Subcutaneous adipose tissue (tissue), 4 donors: Measurements from ENCODE around the gene NXN. TPM values are rescaled to one million over a fixed set of nuclear protein-coding genes. Genes with fewer than 3 reads are reported as not detected.

Experiments used
- CTCF ChIP-seq: fragments of 450-650 bp; IDR thresholded peaks from one replicate; pipeline ENCODE4 v1.5.1; 2016; ENCODE audit warnings: low read depth, mild to moderate bottlenecking, control low read depth, antibody characterized with exemption, moderate library complexity
- total RNA-seq, 4 donors: library from RNA; depleted of rRNA; stranded (reverse); fragments of >200 nt; gene quantifications; one replicate each; pipeline ENCODE4 v1.1.0, GENCODE V29; 2016

The NXN gene
- total RNA-seq, 4 donors from 2014 or later: 2.9 to 24.3 (median 7.4) TPM

GRCh38 chr17:799261-799660, 180.3 kb downstream of the NXN start:
- TF ChIP-seq CTCF: no peak

DNA sequence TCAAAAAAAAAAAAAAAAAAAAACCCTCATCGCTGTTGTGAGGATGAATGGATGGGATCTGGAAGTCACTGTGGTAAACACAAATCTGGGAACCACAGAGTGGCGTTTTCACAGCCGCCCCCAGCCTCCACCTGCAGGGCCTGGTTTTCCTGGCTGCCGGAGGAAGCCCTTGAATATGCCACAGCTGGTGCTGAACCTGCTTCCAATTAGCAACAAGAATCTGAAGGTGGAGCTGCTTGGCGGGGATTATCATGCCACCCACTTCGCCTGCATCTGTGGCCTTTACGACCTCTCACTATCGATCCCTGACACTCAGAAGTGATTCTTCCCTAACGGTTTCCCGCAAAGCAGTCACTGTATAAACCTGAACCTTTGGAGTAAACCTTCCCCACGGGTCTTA, 181.3 kb downstream of the NXN start:
- no peak for TF ChIP-seq CTCF

- TF ChIP-seq CTCF: no peak
Measured at GRCh38 chr17:797236-797840, 182.2 kb downstream of the NXN start.

GRCh38 chr17:796609-797008, 183.0 kb downstream of the NXN start:
- TF ChIP-seq CTCF: no peak

DNA sequence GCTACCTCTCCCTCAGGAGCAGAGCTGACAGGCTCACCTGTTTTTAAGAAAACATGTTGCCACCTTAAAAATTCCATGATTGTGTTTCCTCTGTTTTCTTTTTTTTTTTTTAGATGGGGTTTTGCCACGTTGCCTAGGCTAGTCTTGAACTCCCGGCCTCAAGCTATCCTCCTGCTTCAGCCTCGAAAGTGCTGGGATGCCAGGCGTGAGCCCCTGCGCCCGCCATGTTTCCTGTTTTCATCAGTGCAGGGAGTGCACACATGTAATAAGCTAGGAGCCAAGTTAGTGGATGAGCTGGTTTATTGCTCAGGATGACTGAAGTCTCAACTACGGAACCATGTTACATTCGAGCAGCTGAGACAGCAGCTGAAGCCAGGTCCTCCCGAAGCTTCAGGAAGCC, 183.9 kb downstream of the NXN start:
- no peak for TF ChIP-seq CTCF

DNA sequence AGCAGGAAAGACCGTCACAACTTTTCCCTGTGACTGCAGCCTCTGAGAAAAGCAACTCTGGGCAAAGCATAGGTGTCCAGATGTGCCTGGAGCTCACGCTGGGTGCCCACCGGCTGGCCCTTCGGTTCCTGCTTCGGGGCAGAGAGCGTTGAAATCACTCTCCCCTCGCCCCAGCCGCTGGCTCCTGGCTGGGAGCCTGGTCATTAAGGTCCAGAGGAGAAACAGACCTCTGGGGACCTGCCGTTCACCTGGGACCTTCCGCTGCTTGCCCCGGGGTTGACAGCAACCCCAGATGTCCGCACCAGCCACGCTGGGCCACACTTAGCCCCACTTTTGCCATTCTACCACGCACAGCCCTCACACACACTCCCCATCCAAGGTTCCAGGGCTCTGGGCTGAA, 184.3 kb downstream of the NXN start:
- no peak for TF ChIP-seq CTCF

GRCh38 chr17:794876-795275, 184.7 kb downstream of the NXN start:
- no peak for TF ChIP-seq CTCF
